Tibial nerve (tissue), 3 donors: ENCODE measurements around the gene CDC42BPG.

Experiments used
- CTCF ChIP-seq, 5 experiments: fragments of 200-600 bp in 3 of 5; fragments of 450-650 bp in 2 of 5; sonication (generic) in 3 of 5; IDR thresholded peaks; one replicate each; pipeline ENCODE4 v1.5.1; 2016 to 2019; ENCODE audit warnings: antibody characterized with exemption in 5 of 5, mild to moderate bottlenecking in 3 of 5, moderate library complexity in 2 of 5
- POLR2A ChIP-seq, 2 donors: fragments of 450-650 bp; IDR thresholded peaks; one replicate each; pipeline ENCODE4 v1.6.1; 2017; ENCODE audit warnings: antibody characterized with exemption in 2 of 2, mild to moderate bottlenecking in 2 of 2, moderate library complexity in 2 of 2

- TF ChIP-seq CTCF (IDR thresholded peaks at IDR 0.05) (no peak), POLR2A (IDR thresholded peaks at IDR 0.05) (no peak)
These were observed 10.4 kb upstream of the CDC42BPG start for GRCh38 chr11:64854534-64855502.
